GM23338 (cell line): ENCODE results near the gene GPR179. TPM values are rescaled to one million over a fixed set of nuclear protein-coding genes. Genes with fewer than 3 reads are reported as not detected.
A peak's percentile ranks its signal among the peaks of the same experiment; 100 is the strongest.

Experiments used
- ATAC-seq: fragments of 200-7000 bp; cut with Tn5 transposase; 3 replicates; pipeline ENCODE4 v1.9.1; 2020
- DNase-seq: peaks from one replicate; pipeline ENCODE4 v3.0.0-alpha.2; 2015; ENCODE audit warnings: low spot score
- H2AFZ ChIP-seq: fragments of 200-600 bp; sonication (generic); 2 replicates; pipeline ENCODE4 v1.8.0; 2016; ENCODE audit warnings: antibody characterized with exemption, mild to moderate bottlenecking, moderate library complexity
- H3F3A ChIP-seq: fragments of 200-600 bp; sonication (generic); replicated peaks from 2 replicates; pipeline ENCODE4 v1.8.0; 2017; ENCODE audit warnings: antibody characterized with exemption, mixed run types, low read depth
- H3K27ac ChIP-seq: fragments of 200-600 bp; sonication (generic); 2 replicates; pipeline ENCODE4 v1.6.1; 2016; ENCODE audit warnings: low read depth
- H3K27me3 ChIP-seq: fragments of 200-600 bp; sonication (generic); 2 replicates; pipeline ENCODE4 v1.8.0; 2016; ENCODE audit warnings: mild to moderate bottlenecking, mixed run types, moderate library complexity; ENCODE audit not compliant: insufficient read depth
- H3K36me3 ChIP-seq: fragments of 200-600 bp; sonication (generic); 2 replicates; pipeline ENCODE4 v1.8.0; 2016; ENCODE audit warnings: mild to moderate bottlenecking; ENCODE audit not compliant: insufficient read depth
- H3K4me1 ChIP-seq: fragments of 200-600 bp; sonication (generic); 2 replicates; pipeline ENCODE4 v1.8.0; 2016; ENCODE audit warnings: mild to moderate bottlenecking, moderate library complexity; ENCODE audit not compliant: insufficient read depth
- H3K4me2 ChIP-seq: fragments of 200-600 bp; sonication (generic); 2 replicates; pipeline ENCODE4 v1.7.1; 2017; ENCODE audit warnings: mixed run types
- H3K4me3 ChIP-seq: fragments of 200-600 bp; sonication (generic); 2 replicates; pipeline ENCODE4 v1.6.1; 2016; ENCODE audit warnings: mixed run types
- H3K79me2 ChIP-seq: fragments of 200-600 bp; sonication (generic); replicated peaks from 2 replicates; pipeline ENCODE4 v1.8.0; 2017; ENCODE audit warnings: mild to moderate bottlenecking; ENCODE audit not compliant: insufficient read depth
- H3K9me2 ChIP-seq: fragments of 200-600 bp; sonication (generic); 2 replicates; pipeline ENCODE4 v1.8.0; 2017; ENCODE audit not compliant: insufficient read depth
- H4K20me1 ChIP-seq: fragments of 200-600 bp; sonication (generic); replicated peaks from 2 replicates; pipeline ENCODE4 v1.8.0; 2017; ENCODE audit warnings: mild to moderate bottlenecking; ENCODE audit not compliant: insufficient read depth
- H3K27ac Mint-ChIP-seq: 2 replicates; pipeline ENCODE4 v1.8.0; 2020; ENCODE audit warnings: inconsistent platforms, mild to moderate bottlenecking, moderate library complexity, mixed read lengths
- H3K27me3 Mint-ChIP-seq: 3 replicates; pipeline ENCODE4 v1.8.0; 2022; ENCODE audit warnings: low read depth, mild to moderate bottlenecking, moderate library complexity, mixed read lengths, inconsistent platforms; ENCODE audit not compliant: insufficient read depth, poor library complexity
- H3K36me3 Mint-ChIP-seq: 3 replicates; pipeline ENCODE4 v1.8.0; 2021; ENCODE audit warnings: low read depth, mild to moderate bottlenecking, inconsistent platforms, moderate library complexity, mixed read lengths
- H3K4me1 Mint-ChIP-seq: 3 replicates; pipeline ENCODE4 v1.8.0; 2020; ENCODE audit warnings: mild to moderate bottlenecking, inconsistent platforms, mixed read lengths
- H3K4me3 Mint-ChIP-seq: 3 replicates; pipeline ENCODE4 v1.8.0; 2021; ENCODE audit warnings: moderate library complexity, mild to moderate bottlenecking, inconsistent platforms, mixed read lengths
- H3K9me3 Mint-ChIP-seq: 3 replicates; pipeline ENCODE4 v1.8.0; 2020; ENCODE audit warnings: moderate library complexity, mild to moderate bottlenecking, inconsistent platforms, mixed read lengths
- CREB1 ChIP-seq: fragments of 250-450 bp; sonication (Bioruptor Pico); IDR thresholded peaks from 2 replicates; pipeline ENCODE4 v1.5.0; 2020; ENCODE audit warnings: low read depth, mild to moderate bottlenecking, moderate library complexity
- CTCF ChIP-seq, 2 experiments: fragments of 200-600 bp in 1 of 2; sonication (generic) in 1 of 2; conservative IDR thresholded peaks; 2 replicates each; pipeline versions ENCODE4 v1.5.1 to v1.6.1; 2016 to 2017; ENCODE audit warnings: antibody characterized with exemption in 2 of 2, low read depth in 2 of 2, mild to moderate bottlenecking in 2 of 2, moderate library complexity in 1 of 2
- ETS1 ChIP-seq: IDR thresholded peaks from 2 replicates; pipeline ENCODE4 v1.6.1; 2016; ENCODE audit warnings: antibody characterized with exemption
- EZH2 ChIP-seq: fragments of 200-600 bp; sonication (generic); IDR thresholded peaks from one replicate; pipeline ENCODE4 v1.8.0; 2017; ENCODE audit warnings: antibody characterized with exemption, mild to moderate bottlenecking, low read depth; ENCODE audit not compliant: unreplicated experiment
- REST ChIP-seq: IDR thresholded peaks from one replicate; pipeline ENCODE4 v1.6.1; 2018; ENCODE audit warnings: antibody characterized with exemption; ENCODE audit not compliant: unreplicated experiment
- polyA plus RNA-seq: library from polyadenylated mRNA; unstranded; fragments of >200 nt; fragmentation: Nextera tagmentation; extraction: Ambion mirVana; gene quantifications from 2 replicates; pipeline ENCODE4 v1.2.1, GENCODE V29; 2016
- total RNA-seq: library from RNA; depleted of rRNA; stranded (reverse); fragments of >200 nt; shearing (Covaris generic); gene quantifications from 2 replicates; pipeline ENCODE4 v1.2.3, GENCODE V29; 2014

Gene GPR179
- total and polyA plus RNA-seq, 2 experiments from 2014 or later: 0.03 TPM

- Mint-ChIP-seq H3K9me3 (no peaks in the 10 kb centered on the region), H3K4me1 (peaks cover 61% of the 10 kb centered on the region), H3K27me3 (peaks cover 3% of the 10 kb centered on the region), H3K27ac (peak overlapping the region; percentile 41), H3K4me3 (no peak overlapping the region; the same call in 2 of the 3 replicates), H3K36me3 (peaks cover 15% of the 10 kb centered on the region)
- no peak for DNase-seq
- H3K79me2 ChIP-seq: no peaks in the 10 kb centered on the region
- no peak for TF ChIP-seq CTCF (conservative IDR thresholded peaks at IDR 0.05; ENCODE audit: low read depth in 2 of 2)
- no peak for TF ChIP-seq REST
- TF ChIP-seq ETS1: no peak
- TF ChIP-seq EZH2: no peak
- no peak for TF ChIP-seq CREB1
- no peaks in the 10 kb centered on the region for H3K27me3 ChIP-seq
- H3K4me3 ChIP-seq: no peak overlapping the region
- peaks cover 15% of the 10 kb centered on the region; the same call in 1 of the 2 replicates for H3F3A ChIP-seq
- peaks cover 8% of the 10 kb centered on the region; the same call in 1 of the 2 replicates for H4K20me1 ChIP-seq
- H3K27ac ChIP-seq: 0 out of 2 replicates have a peak overlapping the region, but pooled peaks have one; percentile 19
- H2AFZ ChIP-seq: no peak overlapping the region
- H3K36me3 ChIP-seq: peaks cover 10% of the 10 kb centered on the region
- H3K4me1 ChIP-seq: peaks cover 21% of the 10 kb centered on the region
- ATAC-seq: no peak
- peaks cover 9% of the 10 kb centered on the region; the same call in 1 of the 2 replicates for H3K9me2 ChIP-seq
- H3K4me2 ChIP-seq: no peak overlapping the region
Measured at GRCh38 chr17:38326996-38327792, 16.6 kb downstream of the GPR179 start.
